Gastroesophageal sphincter (tissue), 4 donors: ENCODE data around the gene ASAP2. TPM values are rescaled to one million over a fixed set of nuclear protein-coding genes. Genes with fewer than 3 reads are reported as not detected.

Experiments
- ATAC-seq: fragments of 150-250 bp; one replicate; pipeline ENCODE4 v1.9.1; 2016; ENCODE audit warnings: mild to moderate bottlenecking, moderate library complexity
- H3K27ac ChIP-seq, 4 donors: fragments of 200-600 bp; sonication (generic) in 3 of 4; 1 replicate in 3 of 4; 2 replicates in 1 of 4; pipeline ENCODE4 v1.5.1; 2016 to 2019
- H3K27me3 ChIP-seq: fragments of 200-600 bp; sonication (generic); one replicate; pipeline ENCODE4 v1.5.1; 2019
- H3K36me3 ChIP-seq, 2 donors: fragments of 200-600 bp; sonication (generic); one replicate each; pipeline ENCODE4 v1.5.1; 2019; ENCODE audit warnings: control low read depth in 1 of 2
- H3K4me1 ChIP-seq, 3 donors: fragments of 200-600 bp; sonication (generic); 1 replicate in 2 of 3; 2 replicates in 1 of 3; pipeline ENCODE4 v1.5.1; 2016 to 2019; ENCODE audit warnings: control low read depth in 2 of 3
- H3K4me3 ChIP-seq, 2 donors: fragments of 200-600 bp; sonication (generic); one replicate each; pipeline ENCODE4 v1.5.1; 2019; ENCODE audit warnings: mild to moderate bottlenecking in 1 of 2, moderate library complexity in 1 of 2
- H3K9me3 ChIP-seq, 3 donors: fragments of 200-600 bp; sonication (generic); one replicate each; pipeline ENCODE4 v1.5.1; 2017 to 2019; ENCODE audit warnings: control low read depth in 2 of 3
- EP300 ChIP-seq: sonication (generic); formaldehyde crosslinking; IDR thresholded peaks from one replicate; pipeline ENCODE4 v1.6.1; 2017; ENCODE audit warnings: antibody characterized with exemption, mild to moderate bottlenecking
- POLR2A ChIP-seq, 2 donors: fragments of 450-650 bp; IDR thresholded peaks; one replicate each; pipeline ENCODE4 v1.6.1; 2017; ENCODE audit warnings: antibody characterized with exemption in 2 of 2, mild to moderate bottlenecking in 2 of 2, moderate library complexity in 1 of 2
- POLR2AphosphoS5 ChIP-seq: sonication (generic); formaldehyde crosslinking; IDR thresholded peaks from one replicate; pipeline ENCODE4 v1.6.1; 2017; ENCODE audit warnings: antibody characterized with exemption
- WGBS, 2 donors: methylation state at CpG; one replicate each; pipeline ENCODE4 v1.1.5; 2018; ENCODE audit warnings: low coverage in 1 of 2; 5-methylcytosine and 5-hydroxymethylcytosine counted together
- total RNA-seq, 4 donors: library from RNA; depleted of rRNA; stranded (reverse); fragments of >200 nt; gene quantifications; one replicate each; pipeline ENCODE4 v1.1.0, GENCODE V29; 2016
- TF ChIP-seq, protein P1 (sequence below), 4 experiments: fragments of 200-600 bp in 2 of 4; fragments of 450-650 bp in 2 of 4; sonication (generic) in 1 of 4; IDR thresholded peaks; one replicate each; pipeline ENCODE4 v1.5.1; 2017 to 2019; ENCODE audit warnings: antibody characterized with exemption in 4 of 4, mild to moderate bottlenecking in 2 of 4, moderate library complexity in 2 of 4

ASAP2 gene
- total RNA-seq, 4 donors from 2014 or later, result 18.3 to 31.4 (median 26.2) TPM

DNA sequence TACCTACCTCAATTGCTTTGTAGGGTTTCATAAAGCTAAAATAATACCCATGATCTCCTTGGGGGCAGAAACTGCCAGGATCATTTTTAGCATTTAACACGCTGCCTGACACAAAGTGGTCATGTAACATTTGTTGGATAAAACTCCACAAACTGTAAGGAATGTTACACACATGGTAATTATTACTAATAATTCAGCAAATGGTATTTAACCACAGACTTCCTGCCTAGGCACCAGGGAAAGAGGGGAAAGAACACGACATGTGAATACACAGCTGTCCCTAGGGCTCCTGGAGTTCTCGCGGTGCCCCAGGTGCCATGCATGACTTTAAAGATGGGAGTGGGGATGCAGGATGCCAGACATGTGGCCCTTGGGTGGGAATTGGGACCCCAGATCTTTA, 43.5 kb downstream of the ASAP2 start:
- no peaks in the 10 kb centered on the region for H3K27me3 ChIP-seq
- TF ChIP-seq, protein P1, sequence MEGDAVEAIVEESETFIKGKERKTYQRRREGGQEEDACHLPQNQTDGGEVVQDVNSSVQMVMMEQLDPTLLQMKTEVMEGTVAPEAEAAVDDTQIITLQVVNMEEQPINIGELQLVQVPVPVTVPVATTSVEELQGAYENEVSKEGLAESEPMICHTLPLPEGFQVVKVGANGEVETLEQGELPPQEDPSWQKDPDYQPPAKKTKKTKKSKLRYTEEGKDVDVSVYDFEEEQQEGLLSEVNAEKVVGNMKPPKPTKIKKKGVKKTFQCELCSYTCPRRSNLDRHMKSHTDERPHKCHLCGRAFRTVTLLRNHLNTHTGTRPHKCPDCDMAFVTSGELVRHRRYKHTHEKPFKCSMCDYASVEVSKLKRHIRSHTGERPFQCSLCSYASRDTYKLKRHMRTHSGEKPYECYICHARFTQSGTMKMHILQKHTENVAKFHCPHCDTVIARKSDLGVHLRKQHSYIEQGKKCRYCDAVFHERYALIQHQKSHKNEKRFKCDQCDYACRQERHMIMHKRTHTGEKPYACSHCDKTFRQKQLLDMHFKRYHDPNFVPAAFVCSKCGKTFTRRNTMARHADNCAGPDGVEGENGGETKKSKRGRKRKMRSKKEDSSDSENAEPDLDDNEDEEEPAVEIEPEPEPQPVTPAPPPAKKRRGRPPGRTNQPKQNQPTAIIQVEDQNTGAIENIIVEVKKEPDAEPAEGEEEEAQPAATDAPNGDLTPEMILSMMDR (IDR thresholded peaks at IDR 0.05), result no peak
- no peak for TF ChIP-seq EP300
- TF ChIP-seq POLR2AphosphoS5, result no peak
- TF ChIP-seq POLR2A (IDR thresholded peaks at IDR 0.05), result no peak
- H3K4me3 ChIP-seq, result no peak overlapping the region
- no peaks in the 10 kb centered on the region for H3K9me3 ChIP-seq
- ATAC-seq, result no peak
- H3K27ac ChIP-seq, result peak overlapping the region in 1 of 4 donors; percentile 28
- H3K36me3 ChIP-seq, result no peaks in the 10 kb centered on the region
- 92% methylated on average over 4 of the region's 4 CpGs; no CpG with 5 or more reads in 1 of the 2 donors for WGBS, 2 donors
- H3K4me1 ChIP-seq, result peaks cover 0 to 69% (median 14%) of the 10 kb centered on the region in 3 donors

DNA sequence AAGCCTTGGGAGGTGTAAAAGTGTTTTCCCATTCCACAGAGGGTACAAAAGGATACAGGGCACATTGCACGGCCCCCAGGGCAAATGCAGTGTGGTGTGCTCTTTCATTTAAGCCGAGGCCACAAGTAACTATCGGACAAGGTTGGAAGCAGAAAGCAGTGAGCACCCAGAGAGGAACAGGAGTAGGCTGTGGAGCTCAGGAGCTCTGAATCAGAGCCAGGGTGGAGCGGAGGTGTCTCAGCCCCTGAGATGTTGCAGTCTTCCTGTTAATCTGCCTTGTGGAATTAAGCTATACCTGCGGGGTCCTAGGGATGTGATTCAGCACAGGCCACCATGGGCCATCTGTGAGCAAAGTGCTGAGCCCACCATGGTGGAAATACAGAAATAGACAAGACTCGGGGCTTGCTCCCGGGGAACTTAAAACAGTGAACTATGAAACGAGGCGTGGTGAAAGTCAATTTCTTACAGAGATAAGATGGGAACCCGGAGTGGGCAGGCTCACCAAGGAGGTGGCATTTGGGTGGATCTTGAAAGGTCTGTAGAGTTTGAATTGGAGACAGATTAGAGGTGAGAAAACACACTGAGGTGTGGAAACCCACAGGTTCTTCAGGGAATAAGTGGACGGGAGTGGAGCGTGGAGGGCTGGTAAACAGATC, 44.0 kb downstream of the ASAP2 start:
- H3K4me3 ChIP-seq, result no peak overlapping the region
- no peak for ATAC-seq
- H3K27ac ChIP-seq, result peak overlapping the region in 1 of 4 donors; percentile 61
- TF ChIP-seq, protein P1 (IDR thresholded peaks at IDR 0.05), result no peak
- H3K27me3 ChIP-seq, result no peaks in the 10 kb centered on the region
- 93% methylated on average over 7 of the region's 12 CpGs; no CpG with 5 or more reads in 1 of the 2 donors for WGBS, 2 donors
- H3K9me3 ChIP-seq, result no peaks in the 10 kb centered on the region
- no peaks in the 10 kb centered on the region for H3K36me3 ChIP-seq
- H3K4me1 ChIP-seq, result peaks cover 0 to 69% (median 14%) of the 10 kb centered on the region in 3 donors

DNA sequence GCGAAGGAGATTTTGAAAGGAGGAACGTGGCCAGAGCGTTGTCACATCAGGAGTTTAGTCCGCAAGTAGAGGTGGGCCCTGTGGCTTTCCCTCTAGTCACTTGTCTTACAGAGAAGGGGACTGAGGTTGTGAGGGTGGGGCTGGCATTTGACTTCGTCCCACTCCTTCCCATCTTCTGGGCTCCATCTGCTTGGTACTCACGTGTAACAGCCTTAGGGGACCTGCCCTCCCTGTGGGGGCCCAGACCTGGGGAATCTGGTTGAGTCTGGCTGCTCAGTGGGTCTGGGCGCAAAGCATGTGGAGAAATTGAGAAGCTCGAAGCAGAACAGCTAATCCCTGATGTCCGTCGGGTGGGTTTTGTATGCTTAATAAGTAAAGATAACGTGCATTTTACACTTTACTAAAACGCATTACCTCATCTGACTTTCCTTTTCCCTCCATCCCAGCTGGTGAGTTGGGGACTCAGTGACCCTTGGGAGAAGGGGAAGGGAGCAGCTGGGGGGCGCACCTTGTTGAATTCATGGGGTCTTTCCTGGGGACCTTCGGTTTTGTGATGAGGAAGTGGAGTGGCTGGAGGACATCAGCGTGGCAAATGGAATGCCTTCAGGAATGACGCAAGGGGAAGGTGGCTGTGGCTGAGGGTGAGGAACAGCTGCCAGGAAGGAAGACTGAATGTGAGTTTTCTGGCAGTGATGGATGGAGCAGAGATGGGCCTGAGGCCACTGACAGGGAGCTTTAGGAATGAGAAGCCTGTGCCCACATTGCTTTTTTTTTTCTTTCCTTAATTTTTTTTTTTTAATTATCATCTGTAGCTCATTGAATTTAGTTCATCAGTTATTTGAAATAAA, 44.8 kb downstream of the ASAP2 start:
- no peak for TF ChIP-seq EP300
- Histone ChIP-seq H3K4me3 (no peak overlapping the region), H3K27ac (peak overlapping the region in 3 of 4 donors; percentile 50 to 61 (median 59)), H3K36me3 (no peaks in the 10 kb centered on the region), H3K9me3 (no peaks in the 10 kb centered on the region), H3K4me1 (peaks cover 0 to 70% (median 16%) of the 10 kb centered on the region in 3 donors), H3K27me3 (no peaks in the 10 kb centered on the region)
- WGBS, 2 donors, result 65 to 80% methylated on average over 4 to 15 of the region's 16 CpGs
- peak; percentile 61 for ATAC-seq

DNA sequence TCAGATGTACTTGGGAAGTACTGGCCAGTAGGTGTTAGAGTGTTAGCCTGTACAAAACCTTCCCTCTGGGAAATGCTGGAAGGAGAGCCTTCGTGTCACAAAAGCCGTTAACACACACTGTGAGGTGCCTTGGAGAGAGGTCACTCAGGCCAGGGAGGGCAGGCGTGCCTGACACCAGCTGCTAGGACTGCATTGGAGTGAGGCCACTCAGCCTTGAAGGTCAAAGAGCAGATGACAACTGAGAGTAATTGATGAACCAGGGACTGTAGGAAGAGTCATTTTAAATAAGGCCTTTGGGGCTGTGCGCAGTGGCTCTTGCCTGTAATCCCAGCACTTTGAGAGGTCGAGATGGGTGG, 45.4 kb downstream of the ASAP2 start:
- H3K4me1 ChIP-seq, result peaks cover 0 to 70% (median 22%) of the 10 kb centered on the region in 3 donors
- no peak for ATAC-seq
- peak overlapping the region in 3 of 4 donors; percentile 4 to 65 (median 61) for H3K27ac ChIP-seq
- no peaks in the 10 kb centered on the region for H3K36me3 ChIP-seq
- no peak overlapping the region for H3K4me3 ChIP-seq
- WGBS, 2 donors, result 41 to 87% methylated on average over 2 to 3 of the region's 5 CpGs
- H3K27me3 ChIP-seq, result no peaks in the 10 kb centered on the region
- no peak for TF ChIP-seq EP300
- TF ChIP-seq, protein P1 (IDR thresholded peaks at IDR 0.05), result no peak
- no peak for TF ChIP-seq POLR2AphosphoS5
- TF ChIP-seq POLR2A (IDR thresholded peaks at IDR 0.05), result no peak
- H3K9me3 ChIP-seq, result no peaks in the 10 kb centered on the region

DNA sequence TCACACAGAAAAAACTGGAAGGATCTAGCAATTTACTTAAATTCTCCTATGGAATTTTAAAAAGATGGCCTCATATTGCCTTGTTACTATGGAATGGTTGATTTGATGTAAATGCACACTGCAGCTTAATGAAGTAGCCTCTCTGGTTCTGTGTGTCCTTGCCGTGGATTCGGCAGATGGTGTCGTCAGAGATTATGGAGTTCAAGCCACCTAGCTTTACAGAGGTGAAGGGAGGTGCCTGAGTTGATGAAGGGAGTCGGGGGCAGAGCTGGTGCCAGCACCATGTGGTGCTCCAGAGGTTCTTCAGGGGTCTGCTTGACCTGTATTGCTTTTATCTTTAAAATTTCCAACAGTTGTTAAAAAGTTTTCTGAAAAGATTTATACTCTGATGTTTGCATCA, 48.8 kb downstream of the ASAP2 start:
- Histone ChIP-seq H3K27ac (no peak overlapping the region), H3K27me3 (no peaks in the 10 kb centered on the region), H3K4me3 (no peak overlapping the region), H3K36me3 (no peaks in the 10 kb centered on the region), H3K9me3 (no peaks in the 10 kb centered on the region), H3K4me1 (peaks cover 0 to 72% (median 34%) of the 10 kb centered on the region in 3 donors)
- TF ChIP-seq EP300 (no peak), POLR2A (IDR thresholded peaks at IDR 0.05) (no peak), POLR2AphosphoS5 (no peak)
- TF ChIP-seq, protein P1 (IDR thresholded peaks at IDR 0.05), result no peak
- WGBS, 2 donors, result 100% methylated on average over 3 to 4 of the region's 4 CpGs
- ATAC-seq, result no peak
